ENCODE data around the gene WNT9A.

Gene WNT9A

GRCh38 chr1:227946624-227947385 lies 927 bp downstream of the WNT9A start:
- no peaks in the 10 kb centered on the region for H3K9me3 ChIP-seq (ENCODE audit: control insufficient read depth, insufficient read depth, low read length)
- TF ChIP-seq EZH2phosphoT487 (IDR thresholded peaks at IDR 0.05; ENCODE audit: borderline replicate concordance, low read length) (no peak), CTCF (IDR thresholded peaks at IDR 0.05; ENCODE audit: low read depth, low read length, poor library complexity, severe bottlenecking) (peak; percentile 15)
- no peaks in the 10 kb centered on the region for H3K9me2 ChIP-seq (replicated peaks; ENCODE audit: control insufficient read depth, low read length)
- peaks cover 2% of the 10 kb centered on the region; the same call in 1 of the 2 replicates for H3K27me3 ChIP-seq (ENCODE audit: control insufficient read depth, low read length)
- no peaks in the 10 kb centered on the region for H3K79me2 ChIP-seq (ENCODE audit: control insufficient read depth, low read length)
- no peak overlapping the region for H3K27ac ChIP-seq (ENCODE audit: low read depth, low read length)
- H3K4me1 ChIP-seq (ENCODE audit: control insufficient read depth, low read length): no peaks in the 10 kb centered on the region
- H3K4me2 ChIP-seq (ENCODE audit: low read length): no peak overlapping the region
- H3F3A ChIP-seq (ENCODE audit: control insufficient read depth, insufficient read depth): no peaks in the 10 kb centered on the region
- H4K20me1 ChIP-seq (ENCODE audit: control insufficient read depth, insufficient read depth, low read depth, low read length): no peaks in the 10 kb centered on the region
- no peak overlapping the region for H3K4me3 ChIP-seq (ENCODE audit: low read length)
- no peaks in the 10 kb centered on the region for H3K36me3 ChIP-seq (ENCODE audit: control insufficient read depth, low read length)

- no peak overlapping the region for H3K4me3 ChIP-seq (ENCODE audit: low read length)
- H3K9me3 ChIP-seq (ENCODE audit: control insufficient read depth, insufficient read depth, low read length): no peaks in the 10 kb centered on the region
- H3K36me3 ChIP-seq (ENCODE audit: control insufficient read depth, low read length): no peaks in the 10 kb centered on the region
Measured at GRCh38 chr1:227945891-227946623, 1.7 kb downstream of the WNT9A start.

More at GRCh38 chr1:227945891-227946623, 1.7 kb downstream of the WNT9A start:
- Histone ChIP-seq H3K9me2 (replicated peaks; ENCODE audit: control insufficient read depth, low read length) (no peaks in the 10 kb centered on the region), H3K27me3 (ENCODE audit: control insufficient read depth, low read length) (peaks cover 2% of the 10 kb centered on the region; the same call in 1 of the 2 replicates), H3K4me1 (ENCODE audit: control insufficient read depth, low read length) (no peaks in the 10 kb centered on the region), H3K27ac (ENCODE audit: low read depth, low read length) (no peak overlapping the region), H4K20me1 (ENCODE audit: control insufficient read depth, insufficient read depth, low read depth, low read length) (no peaks in the 10 kb centered on the region), H3K4me2 (ENCODE audit: low read length) (no peak overlapping the region), H3F3A (ENCODE audit: control insufficient read depth, insufficient read depth) (no peaks in the 10 kb centered on the region), H3K79me2 (ENCODE audit: control insufficient read depth, low read length) (no peaks in the 10 kb centered on the region)
- TF ChIP-seq CTCF (IDR thresholded peaks at IDR 0.05; ENCODE audit: low read depth, low read length, poor library complexity, severe bottlenecking) (no peak), EZH2phosphoT487 (IDR thresholded peaks at IDR 0.05; ENCODE audit: borderline replicate concordance, low read length) (no peak)
